H1 (cell line): Measurements from ENCODE around the gene SSR2. TPM values are rescaled to one million over a fixed set of nuclear protein-coding genes. Genes with fewer than 3 reads are reported as not detected.

Source experiments
- CTCF ChIA-PET: fragments of 300-600 bp; sonication (Branson Sonifier 250); formaldehyde crosslinking; loops from one replicate; lab custom pipeline; 2021; ENCODE audit not compliant: partially characterized antibody; lab: Charles Lee
- POLR2A ChIA-PET: fragments of 300-600 bp; sonication (Branson Sonifier 250); formaldehyde crosslinking; loops from one replicate; lab custom pipeline; 2021; ENCODE audit warnings: inconsistent platforms; ENCODE audit not compliant: partially characterized antibody; lab: Charles Lee
- DNase-seq, 2 experiments: peaks; one replicate each; pipeline versions ENCODE4 v3.0.0 to v3.0.0-alpha.2; 2010 to 2022; ENCODE audit warnings: low spot score in 2 of 2, low read depth in 1 of 2, mixed read lengths in 1 of 2
- FAIRE-seq: peaks from 2 replicates; lab custom pipeline; 2011; peaks lifted over from hg19 to GRCh38; lab: Jason Lieb, UNC
- H2AFZ ChIP-seq: 2 replicates; pipeline ENCODE4 v1.8.1; 2012; ENCODE audit warnings: low read length, inconsistent platforms
- H2AK5ac ChIP-seq: 2 replicates; pipeline ENCODE4 v1.6.1; 2013; ENCODE audit warnings: low read depth, low read length
- H2BK120ac ChIP-seq: replicated peaks from 2 replicates; pipeline ENCODE3; 2013; ENCODE audit warnings: low read depth, low read length, inconsistent platforms
- H2BK12ac ChIP-seq: 2 replicates; pipeline ENCODE4 v1.6.1; 2013; ENCODE audit warnings: low read depth, low read length
- H2BK15ac ChIP-seq: 2 replicates; pipeline ENCODE4 v1.6.1; 2013; ENCODE audit warnings: low read length
- H2BK20ac ChIP-seq: 2 replicates; pipeline ENCODE4 v1.6.1; 2013; ENCODE audit warnings: low read length
- H2BK5ac ChIP-seq: 2 replicates; pipeline ENCODE4 v1.6.1; 2013; ENCODE audit warnings: low read depth, low read length
- H3K14ac ChIP-seq: 2 replicates; pipeline ENCODE4 v1.6.1; 2013; ENCODE audit warnings: inconsistent platforms; ENCODE audit not compliant: insufficient read length
- H3K18ac ChIP-seq: 2 replicates; pipeline ENCODE4 v1.6.1; 2013; ENCODE audit warnings: low read length; ENCODE audit errors: extremely low read depth
- H3K23ac ChIP-seq: 2 replicates; pipeline ENCODE4 v1.6.1; 2013; ENCODE audit warnings: inconsistent platforms; ENCODE audit not compliant: insufficient read length
- H3K23me2 ChIP-seq: 2 replicates; pipeline ENCODE4 v1.6.1; 2013; ENCODE audit warnings: low read depth, low read length
- H3K27ac ChIP-seq: 2 replicates; pipeline ENCODE4 v1.6.1; 2011; ENCODE audit warnings: low read depth, low read length, inconsistent platforms
- H3K27me3 ChIP-seq, 4 experiments: replicated peaks in 1 of 4; 1 replicate in 1 of 4; 2 replicates in 3 of 4; pipeline versions ENCODE4 v1.6.1 to v1.8.1; 2011 to 2013; ENCODE audit warnings: low read length in 3 of 4, mild to moderate bottlenecking in 3 of 4, inconsistent platforms in 2 of 4, mixed read lengths in 2 of 4, moderate library complexity in 1 of 4; ENCODE audit not compliant: control insufficient read depth in 3 of 4, insufficient read depth in 3 of 4; ENCODE audit errors: extremely low read depth in 1 of 4
- H3K36me3 ChIP-seq, 4 experiments: 2 replicates each; pipeline versions ENCODE4 v1.6.1 to v1.8.1; 2011 to 2013; ENCODE audit warnings: mild to moderate bottlenecking in 4 of 4, low read length in 3 of 4, moderate library complexity in 2 of 4, control low read depth in 1 of 4, inconsistent platforms in 1 of 4; ENCODE audit not compliant: insufficient read depth in 4 of 4, control insufficient read depth in 2 of 4
- H3K4ac ChIP-seq: replicated peaks from 2 replicates; pipeline ENCODE3; 2013; ENCODE audit warnings: low read length, low read depth, mixed read lengths, inconsistent platforms; ENCODE audit not compliant: insufficient read length
- H3K4me1 ChIP-seq, 4 experiments: replicated peaks in 1 of 4; 1 replicate in 1 of 4; 2 replicates in 3 of 4; pipeline versions ENCODE4 v1.6.1 to v1.8.1; 2011 to 2013; ENCODE audit warnings: low read length in 3 of 4, inconsistent platforms in 2 of 4, mixed read lengths in 1 of 4; ENCODE audit not compliant: insufficient read depth in 4 of 4, control insufficient read depth in 3 of 4
- H3K4me2 ChIP-seq, 2 experiments: 2 replicates each; pipeline versions ENCODE4 v1.6.1 to v1.8.1; 2011 to 2013; ENCODE audit warnings: low read depth in 2 of 2, low read length in 2 of 2, control low read depth in 1 of 2, inconsistent platforms in 1 of 2, mild to moderate bottlenecking in 1 of 2; ENCODE audit not compliant: insufficient read depth in 1 of 2
- H3K4me3 ChIP-seq, 4 experiments: fragments of 200-600, 300-600 bp in 1 of 4; sonication (generic), shearing (Covaris generic), sonication (Bioruptor Twin) in 1 of 4; 2 replicates each; pipeline versions ENCODE4 v1.5.1 to v1.8.1; 2011 to 2016; ENCODE audit warnings: low read length in 4 of 4, low read depth in 3 of 4, control low read depth in 2 of 4, inconsistent platforms in 2 of 4, mild to moderate bottlenecking in 2 of 4, mixed read lengths in 1 of 4, moderate library complexity in 1 of 4; ENCODE audit not compliant: insufficient read depth in 2 of 4; ENCODE audit errors: extremely low read depth in 1 of 4
- H3K56ac ChIP-seq: replicated peaks from 2 replicates; pipeline ENCODE3; 2013; ENCODE audit warnings: low read depth, mild to moderate bottlenecking, mixed read lengths, low read length, inconsistent platforms; ENCODE audit not compliant: insufficient read length
- H3K79me1 ChIP-seq: 2 replicates; pipeline ENCODE4 v1.6.1; 2013; ENCODE audit warnings: low read depth, low read length, control low read depth
- H3K79me2 ChIP-seq, 2 experiments: 2 replicates each; pipeline versions ENCODE4 v1.6.1 to v1.8.1; 2012 to 2013; ENCODE audit warnings: low read length in 2 of 2, mild to moderate bottlenecking in 2 of 2, inconsistent platforms in 1 of 2; ENCODE audit not compliant: insufficient read depth in 2 of 2, control insufficient read depth in 1 of 2
- H3K9ac ChIP-seq, 4 experiments: replicated peaks in 1 of 4; 1 replicate in 1 of 4; 2 replicates in 3 of 4; pipeline versions ENCODE4 v1.6.1 to v1.8.1; 2011 to 2013; ENCODE audit warnings: low read depth in 3 of 4, low read length in 3 of 4, control low read depth in 2 of 4, mild to moderate bottlenecking in 2 of 4, moderate library complexity in 2 of 4, inconsistent platforms in 1 of 4; ENCODE audit errors: extremely low read depth in 1 of 4
- H3K9me3 ChIP-seq, 2 experiments: 2 replicates each; pipeline versions ENCODE4 v1.6.1 to v1.8.1; 2012 to 2013; ENCODE audit warnings: mild to moderate bottlenecking in 2 of 2, moderate library complexity in 2 of 2, control low read depth in 1 of 2, inconsistent platforms in 1 of 2, low read depth in 1 of 2, low read length in 1 of 2, mixed read lengths in 1 of 2; ENCODE audit not compliant: insufficient read depth in 2 of 2
- H4K20me1 ChIP-seq, 2 experiments: replicated peaks in 1 of 2; 2 replicates each; pipeline versions ENCODE3 to v1.8.1; 2011 to 2013; ENCODE audit warnings: inconsistent platforms in 2 of 2, low read length in 2 of 2, mild to moderate bottlenecking in 1 of 2; ENCODE audit not compliant: insufficient read depth in 2 of 2, control insufficient read depth in 1 of 2
- H4K5ac ChIP-seq: 2 replicates; pipeline ENCODE4 v1.6.1; 2013; ENCODE audit warnings: low read length, low read depth, mixed read lengths, inconsistent platforms; ENCODE audit not compliant: insufficient read length
- H4K8ac ChIP-seq: 2 replicates; pipeline ENCODE4 v1.8.0; 2013; ENCODE audit warnings: mild to moderate bottlenecking, moderate library complexity, low read length, inconsistent platforms; ENCODE audit not compliant: insufficient read depth; ENCODE audit errors: extremely low read depth
- H4K91ac ChIP-seq: replicated peaks from 2 replicates; pipeline ENCODE3; 2013; ENCODE audit warnings: low read length, mixed read lengths, inconsistent platforms; ENCODE audit not compliant: insufficient read length
- WGBS, 2 experiments: shearing (Covaris generic) in 1 of 2; methylation state at CpG; one replicate each; pipeline versions ENCODE4 v1.1.6 to v1.1.7; 2013 to 2015; ENCODE audit warnings: low lambda C conversion rate in 2 of 2, mixed read lengths in 2 of 2, inconsistent platforms in 1 of 2, low coverage in 1 of 2, missing lambda C conversion rate in 1 of 2; ENCODE audit not compliant: insufficient replicate concordance in 2 of 2, insufficient coverage in 1 of 2, insufficient read length in 1 of 2; ENCODE audit errors: extremely low coverage in 1 of 2, missing lambda C conversion rate in 1 of 2; 5-methylcytosine and 5-hydroxymethylcytosine counted together
- polyA plus RNA-seq, 7 experiments: library from polyadenylated mRNA; depleted of rRNA in 3 of 7; stranded (reverse) in 5 of 7; unstranded in 2 of 7; fragments of >200 nt in 5 of 7; fragments of 200-250 nt in 2 of 7; gene quantifications; 1 replicate in 5 of 7; 2 replicates in 1 of 7; 4 replicates in 1 of 7; pipeline versions ENCODE4 v1.2.1 to v1.2.3, GENCODE V29; 2011 to 2013; ENCODE audit warnings: missing spikeins in 2 of 7, mixed read lengths in 2 of 7
- total RNA-seq: library from RNA; stranded (reverse); fragmentation: NEBNext Ultra II Directional; extraction: Animal tissue kit (Norgen Biotek cat#: 25700); gene quantifications from 2 replicates; pipeline ENCODE4 v1.2.1, GENCODE V29; 2021

SSR2 gene
- total and polyA plus RNA-seq, 2 of the 8 experiments (the other 6 are each of a cell fraction or from before 2014, with no cell fraction given) = 190 to 648 TPM

DNA sequence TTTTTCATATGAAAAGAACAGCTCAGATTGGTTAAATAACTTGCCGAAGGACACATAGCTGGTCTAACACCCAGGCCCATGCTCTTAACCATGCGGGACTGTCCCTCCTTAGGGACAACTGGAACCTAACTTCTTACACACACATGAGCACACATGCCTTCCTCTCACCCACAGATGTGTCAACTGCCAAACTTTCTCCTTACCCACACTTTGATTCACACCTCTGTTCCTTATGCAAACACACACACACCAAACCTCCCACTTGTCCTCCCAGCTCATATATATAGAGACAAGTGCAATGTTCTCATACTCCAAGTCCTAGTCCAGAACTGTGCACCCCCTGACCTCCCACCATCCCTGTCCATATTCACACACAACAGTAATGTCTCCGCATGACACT lies 44.5 kb upstream of the SSR2 start:
- Histone ChIP-seq H2AK5ac (no peak overlapping the region), H2BK12ac (no peak overlapping the region)
- FAIRE-seq = no peak

More for the DNA sequence above, 44.5 kb upstream of the SSR2 start:
- Histone ChIP-seq H2BK20ac (no peak overlapping the region), H3K4me2 (no peak overlapping the region), H2BK15ac (peak overlapping the region; percentile 88; the same call in 1 of the 2 replicates), H3K14ac (no peak overlapping the region), H3K27me3 (no peaks in the 10 kb centered on the region), H3K18ac (no peak overlapping the region), H3K9ac (no peak overlapping the region), H3K4ac (no peak overlapping the region), H3K79me2 (peaks cover 0 to 4% of the 10 kb centered on the region in 2 experiments; a peak in 1 of 4 replicates), H2BK120ac (no peak overlapping the region), H3K4me3 (no peak overlapping the region), H4K91ac (no peak overlapping the region), H3K23me2 (peaks cover 6% of the 10 kb centered on the region), H4K20me1 (peaks cover 3 to 12% of the 10 kb centered on the region in 2 experiments), H2BK5ac (no peak overlapping the region), H3K4me1 (peaks cover 0 to 20% (median 12%) of the 10 kb centered on the region in 4 experiments; a peak in 6 of 7 replicates), H2AFZ (no peak overlapping the region), H3K56ac (no peak overlapping the region), H4K5ac (no peak overlapping the region), H3K27ac (no peak overlapping the region), H3K23ac (no peak overlapping the region), H3K36me3 (0 out of 8 replicates have a peak, but pooled peaks cover 0 to 2% (median 0%) of the 10 kb centered on the region in 4 experiments), H3K79me1 (no peaks in the 10 kb centered on the region), H4K8ac (no peak overlapping the region), H3K9me3 (no peaks in the 10 kb centered on the region)
- CTCF ChIA-PET = interaction anchor here (0.7 to 10.0 kb wide), 27 partner anchors 8 to 127 kb away, joined by 3 to 139 read pairs (median 9); partner anchors contain the start of genes ARHGEF2, LAMTOR2 and UBQLN4
- whole genome bisulfite sequencing, 2 experiments = 96% methylated on average over 3 of the region's 3 CpGs; no CpG with 5 or more reads in 1 of the 2 experiments
- no peak for DNase-seq
- POLR2A ChIA-PET = interaction anchor here (0.7 to 7.3 kb wide), 9 partner anchors 9 to 133 kb away, joined by 3 to 37 read pairs (median 5); partner anchors contain the start of genes ARHGEF2, LAMTOR2, MEX3A and UBQLN4
